NT2/D1 (cell line): ENCODE results near the gene ARIH1.

Experiments
- YY1 ChIP-seq: IDR thresholded peaks from 2 replicates; pipeline ENCODE4 v1.6.1; 2011; ENCODE audit not compliant: insufficient read length, insufficient read depth
- ZNF274 ChIP-seq: IDR thresholded peaks from 2 replicates; pipeline ENCODE4 v1.6.1; 2011; ENCODE audit warnings: mild to moderate bottlenecking, low read depth, low read length

DNA sequence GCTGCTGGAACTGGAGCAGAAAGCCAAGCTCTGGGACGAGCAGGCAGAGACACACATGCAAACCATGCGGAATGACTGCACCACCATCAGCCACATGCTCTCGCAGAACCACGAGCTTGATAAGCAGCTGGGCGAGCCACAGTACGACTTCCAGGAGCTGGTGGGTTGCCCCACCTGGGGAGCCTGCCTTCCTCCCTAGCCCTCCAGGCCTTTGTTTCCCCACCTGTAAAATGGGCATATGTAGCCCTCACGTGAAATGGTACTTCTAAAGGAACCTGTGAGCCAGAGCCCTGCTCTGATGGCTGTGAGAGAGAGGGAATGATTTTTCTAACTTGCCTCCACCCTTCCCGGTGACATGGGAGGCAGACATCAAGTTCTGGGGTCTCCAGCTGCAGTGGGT lies 135.7 kb downstream of the ARIH1 start:
- no peak for TF ChIP-seq ZNF274
- TF ChIP-seq YY1, result no peak
